NCI-H2196 (cell line): ENCODE measurements around the gene TACC2.

Experiments
- DNase-seq: peaks from one replicate; lab custom pipeline; 2025; ENCODE audit not compliant: unreplicated experiment; lab: John Stamatoyannopoulos, UW

Gene TACC2

DNA sequence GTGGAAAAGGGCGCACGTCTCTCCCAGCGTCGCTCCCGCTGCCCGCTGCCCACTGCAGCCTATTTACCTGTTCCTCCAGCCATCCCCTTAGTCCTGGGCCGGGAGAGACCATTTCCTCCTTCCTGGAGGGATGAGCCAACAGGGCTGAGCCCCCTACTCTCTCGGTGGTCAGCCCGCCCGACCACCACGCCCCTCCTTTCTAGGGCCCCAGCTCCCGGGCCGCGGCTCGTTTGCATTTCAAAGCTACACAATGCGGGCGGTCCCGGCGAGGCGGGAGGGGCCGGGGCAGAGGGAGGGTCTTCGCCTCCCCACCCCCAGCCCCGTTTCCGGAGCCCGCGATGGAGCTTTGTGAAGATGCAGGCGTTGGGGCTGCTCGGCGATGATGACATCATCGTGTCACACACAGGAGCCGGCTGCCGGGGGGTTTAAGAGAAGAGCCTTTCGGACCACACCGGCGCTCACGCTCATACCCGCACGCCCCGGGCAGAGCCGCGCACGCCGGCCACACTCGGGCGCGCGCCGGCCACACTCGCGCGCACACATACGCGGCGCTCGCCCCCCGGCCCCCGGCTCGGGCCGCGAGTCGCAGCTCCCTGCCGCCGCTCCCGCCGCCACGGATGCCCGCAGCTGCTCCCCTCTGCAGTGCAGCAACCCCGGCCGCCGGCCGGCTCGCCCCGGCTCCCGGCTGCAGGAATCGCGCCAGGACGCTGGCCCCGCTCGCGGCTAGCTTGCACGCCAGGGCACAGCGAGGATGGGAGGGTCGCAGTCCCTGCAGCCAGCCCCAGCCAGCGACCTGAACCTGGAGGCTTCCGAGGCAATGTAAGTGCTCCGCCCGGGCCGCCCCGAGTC lies 174.4 kb downstream of the TACC2 start:
- DNase-seq: no peak

DNA sequence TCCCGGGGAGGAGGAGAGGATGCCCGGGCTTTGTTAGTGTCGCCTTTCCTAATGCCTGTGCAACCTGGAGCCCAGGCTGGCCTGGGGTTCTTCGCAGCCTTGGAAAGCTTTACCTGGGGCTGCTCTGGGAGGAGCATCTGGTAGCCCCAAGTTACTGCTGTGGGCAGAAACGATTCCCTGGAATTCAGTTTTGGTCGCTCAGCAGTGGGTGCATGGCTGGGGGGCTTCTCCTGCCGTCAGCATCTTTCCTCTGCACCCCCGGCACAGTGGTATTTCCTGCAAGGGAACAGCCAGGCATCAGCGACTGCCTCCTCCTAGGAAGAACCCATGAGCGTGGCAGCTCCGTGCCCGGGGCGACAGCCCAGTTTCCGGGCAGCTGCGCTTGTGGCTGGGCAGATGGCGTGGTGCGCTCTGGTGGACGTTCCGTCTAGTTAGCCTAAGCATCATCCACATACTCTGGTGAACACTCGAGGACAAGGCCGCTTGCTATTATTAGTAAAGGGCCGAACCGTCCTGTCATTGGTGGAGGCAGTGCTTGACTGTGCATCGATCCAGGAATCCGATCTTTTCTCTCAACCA lies 175.1 kb downstream of the TACC2 start:
- peak; percentile 38 for DNase-seq

DNA sequence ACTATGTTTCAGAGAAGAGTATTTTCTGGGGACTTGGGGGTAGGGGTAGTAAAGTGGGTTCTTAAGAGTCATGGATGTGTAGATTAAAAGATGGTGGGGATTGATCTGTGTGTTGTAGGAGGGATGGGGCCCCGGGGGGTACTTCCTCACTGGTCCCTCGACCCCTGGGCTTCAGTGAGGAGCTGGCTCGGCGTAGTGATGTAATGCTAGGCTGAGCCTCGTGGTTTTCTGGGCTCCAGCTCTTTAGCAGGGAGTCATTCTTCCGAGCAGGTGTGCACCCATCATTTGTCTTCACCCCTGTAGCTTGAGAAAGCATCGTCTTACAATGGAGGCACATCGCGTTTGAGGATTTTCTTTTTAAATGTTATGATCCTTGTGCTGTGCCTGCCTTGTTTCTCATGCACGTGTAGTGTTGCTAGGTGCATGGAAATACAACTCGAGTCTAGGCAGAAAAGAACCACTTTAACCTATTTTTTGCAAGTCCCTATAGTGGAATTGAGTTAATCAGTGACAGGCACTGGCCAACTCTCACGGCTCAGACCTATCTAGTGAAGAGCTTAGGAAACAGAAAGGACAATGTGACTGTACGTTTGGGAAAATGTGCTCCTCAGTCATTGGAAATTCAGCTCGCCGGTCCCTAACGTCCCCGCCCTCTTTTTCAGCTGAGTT lies 176.0 kb downstream of the TACC2 start:
- DNase-seq: no peak

DNA sequence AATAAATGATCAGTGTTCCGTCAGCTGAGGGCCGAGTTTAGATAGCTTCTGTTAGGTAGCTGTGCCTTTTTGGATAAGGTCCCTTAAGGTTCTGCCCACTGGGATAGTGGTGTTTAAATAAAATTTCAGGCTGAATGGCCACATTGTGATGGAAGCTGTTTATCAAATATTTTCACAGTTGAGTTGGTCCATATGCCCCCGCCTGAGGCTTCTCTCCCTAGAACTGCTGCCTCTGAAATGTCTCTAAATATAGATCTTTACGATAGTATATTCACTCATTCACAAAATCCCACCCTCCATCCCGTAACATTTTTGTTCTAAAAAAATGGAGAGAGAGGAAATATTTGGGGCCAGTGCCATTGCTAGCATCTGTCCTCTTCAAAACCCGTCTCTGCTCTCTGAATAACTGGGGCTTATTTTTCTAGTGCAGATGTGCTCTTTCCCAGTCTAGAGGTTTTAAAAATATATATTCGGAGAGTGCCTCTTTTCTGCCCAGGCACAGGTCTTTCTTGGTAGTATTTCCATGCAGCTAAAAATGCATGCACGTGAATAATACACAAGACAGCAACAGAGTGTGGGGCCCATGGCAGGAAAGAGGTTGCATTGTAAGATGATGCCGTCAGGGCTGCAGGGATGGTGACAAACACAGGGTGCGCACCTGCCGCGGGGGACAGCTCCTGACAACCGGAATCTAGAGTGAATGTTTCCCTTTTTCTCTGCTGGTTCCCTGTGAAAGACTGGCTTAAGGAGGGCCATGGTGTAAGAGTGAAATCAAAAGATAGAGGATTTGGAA lies 176.7 kb downstream of the TACC2 start:
- DNase-seq: no peak

DNA sequence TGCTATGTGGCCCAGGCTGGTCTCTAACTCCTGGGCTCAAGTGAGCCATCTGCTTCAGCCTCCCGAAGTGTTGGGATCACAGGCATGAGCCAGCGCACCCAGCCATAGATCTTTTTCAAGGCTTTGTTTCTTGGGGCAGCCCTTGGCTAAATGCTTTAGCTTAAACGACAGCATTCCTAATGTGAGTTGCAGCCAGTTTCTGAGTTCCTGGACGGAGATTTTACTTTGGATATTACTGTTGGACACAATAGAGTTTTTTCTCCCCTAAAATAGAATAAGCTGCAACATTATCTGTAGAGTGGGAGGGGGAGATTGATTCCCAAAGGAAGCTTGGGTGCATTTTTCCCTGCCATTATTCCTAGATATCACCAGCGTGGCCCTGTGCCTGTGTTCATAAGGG lies 179.1 kb downstream of the TACC2 start:
- DNase-seq: no peak

DNA sequence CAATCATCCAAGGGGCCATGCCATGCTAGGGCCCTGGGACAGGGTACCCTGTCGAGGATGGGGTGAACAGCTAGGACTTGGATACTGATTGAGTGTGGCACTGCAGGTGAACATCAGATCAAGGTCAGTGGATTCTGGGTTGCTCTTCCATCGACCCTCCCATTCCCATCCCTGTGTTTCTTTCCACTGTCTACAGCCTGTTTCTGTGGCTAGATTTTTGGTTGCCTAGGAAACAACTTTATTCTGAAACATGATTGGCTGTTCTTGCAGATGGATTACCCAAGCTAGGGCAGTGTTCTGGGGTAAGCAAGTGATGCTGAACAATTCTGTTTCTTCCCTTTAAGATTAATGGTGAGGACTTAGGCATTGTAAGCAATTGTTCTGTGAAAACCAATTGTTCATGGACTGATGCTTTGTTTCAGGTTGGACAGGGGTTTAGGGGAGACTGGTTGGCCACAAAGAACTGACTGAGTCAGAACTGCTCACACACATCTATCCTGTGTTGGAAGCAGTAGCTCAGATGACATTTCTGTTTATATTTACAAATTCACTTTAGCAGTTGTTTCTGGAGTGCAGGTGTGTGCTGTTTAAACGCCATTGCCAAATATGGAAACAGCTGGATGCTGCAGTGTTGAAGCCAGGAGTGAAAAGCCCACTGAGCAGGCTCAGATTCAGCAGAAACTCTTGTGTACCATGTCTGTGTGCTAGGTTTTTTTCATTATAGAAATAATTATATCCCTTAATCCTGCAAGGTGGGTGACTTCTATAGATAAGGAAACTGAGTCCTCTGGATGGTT lies 179.8 kb downstream of the TACC2 start:
- peak; percentile 16 for DNase-seq

DNA sequence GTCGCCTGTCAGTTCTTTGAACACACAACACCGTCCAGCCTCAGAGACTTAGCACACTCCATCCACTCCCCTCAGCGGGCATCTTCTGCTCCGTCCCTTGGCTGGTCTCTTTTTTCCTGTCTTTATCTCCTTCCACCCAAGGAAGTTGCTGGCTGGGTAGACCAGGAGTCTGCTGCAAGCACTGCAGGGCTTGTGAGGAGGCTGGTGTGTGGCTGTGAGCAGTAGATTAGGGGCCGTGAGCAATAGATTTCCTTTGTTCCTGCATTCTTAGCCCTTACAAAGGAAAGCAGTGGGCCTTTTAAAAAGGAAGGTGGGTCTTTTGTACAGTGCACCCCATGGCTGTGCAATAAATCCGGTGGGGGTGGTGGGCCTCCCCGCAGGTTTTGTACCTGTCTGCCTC lies 181.8 kb downstream of the TACC2 start:
- no peak for DNase-seq

DNA sequence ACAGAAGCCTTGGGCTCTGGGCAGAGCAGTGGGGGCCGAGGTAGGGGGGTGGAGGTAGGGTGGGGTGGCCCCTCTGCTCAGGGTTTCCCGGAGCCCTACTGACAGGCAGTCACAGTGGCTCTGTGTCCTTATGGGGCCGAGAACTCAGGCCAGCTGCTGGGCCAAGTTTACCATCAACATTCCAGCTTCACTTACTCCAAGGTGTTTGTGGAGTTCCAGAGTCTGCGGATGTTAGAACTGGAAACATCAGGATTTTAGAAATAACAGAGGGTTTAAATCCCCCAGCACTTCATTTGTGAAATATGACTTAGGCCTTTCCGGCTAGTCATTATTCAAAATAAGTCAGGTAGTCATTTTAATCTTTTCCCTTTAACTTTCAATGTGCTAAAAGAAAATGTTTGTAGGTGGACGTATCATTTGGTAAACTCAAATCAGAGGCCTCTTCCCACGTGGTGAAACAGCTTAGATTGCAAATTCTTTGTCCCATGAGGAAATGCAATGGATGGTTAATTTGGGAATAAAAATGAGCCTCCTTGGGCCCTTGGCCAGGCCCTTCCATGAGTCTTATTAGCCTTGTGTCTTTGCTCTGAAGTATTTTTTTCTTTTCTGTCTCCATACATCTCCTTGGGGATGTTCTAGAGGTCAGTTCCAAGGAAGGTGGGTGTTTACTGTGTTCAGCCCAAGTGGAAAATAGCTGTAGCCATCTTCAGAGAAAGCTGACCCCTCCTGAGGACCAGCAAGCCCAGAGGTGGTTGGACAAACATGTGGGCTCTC lies 182.5 kb downstream of the TACC2 start:
- no peak for DNase-seq

DNA sequence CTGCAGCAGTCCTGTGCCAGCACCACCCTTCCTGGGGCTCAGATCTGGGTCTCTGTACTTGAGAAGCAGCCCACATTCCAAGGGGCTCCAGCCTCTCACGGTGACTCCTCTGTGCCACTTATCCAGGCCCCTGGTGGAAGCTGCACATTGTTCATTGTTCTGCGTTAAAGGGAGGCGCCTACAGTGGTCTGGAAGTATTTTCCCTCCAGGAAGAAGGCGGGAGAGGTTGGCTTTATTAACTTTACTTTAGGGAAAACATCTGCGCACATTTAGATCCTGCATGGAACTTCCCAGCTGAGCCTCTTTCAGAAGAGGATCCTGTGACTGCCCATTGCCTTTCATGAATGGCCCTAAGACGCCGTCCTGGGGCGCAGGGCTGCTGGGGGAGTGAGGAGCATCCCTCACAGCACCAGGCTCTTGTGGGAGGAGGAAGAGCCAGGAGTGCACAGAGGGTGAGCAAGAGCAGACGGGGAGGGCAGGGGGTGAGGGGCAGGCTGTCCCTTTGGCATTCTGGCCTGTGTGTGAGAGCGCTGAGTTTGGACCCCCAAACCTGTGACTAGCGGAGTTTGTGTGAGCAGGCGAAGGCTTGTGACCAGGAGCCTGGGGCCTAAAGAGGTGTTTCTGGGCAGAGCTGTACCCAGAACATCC lies 183.5 kb downstream of the TACC2 start:
- no peak for DNase-seq

DNA sequence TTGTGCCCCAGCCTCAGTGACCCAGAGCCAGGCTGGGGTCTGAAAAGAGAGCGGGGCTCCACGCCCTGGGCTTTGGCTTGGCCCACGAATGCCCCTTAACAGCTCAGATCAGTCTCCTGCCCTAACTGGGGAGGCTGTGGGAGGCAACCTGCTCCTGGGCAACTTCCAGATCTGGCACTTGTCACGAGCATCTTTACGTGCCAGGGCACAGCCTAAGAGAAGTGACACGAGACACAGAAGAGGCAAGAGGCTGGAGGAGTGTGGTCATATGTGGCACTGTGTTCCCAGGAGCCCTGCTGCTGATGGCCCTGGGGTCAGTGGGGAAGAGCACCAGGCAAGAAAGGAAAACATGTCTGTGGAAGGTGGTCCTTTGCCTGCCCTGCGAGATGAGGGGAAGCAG lies 184.4 kb downstream of the TACC2 start:
- no peak for DNase-seq

DNA sequence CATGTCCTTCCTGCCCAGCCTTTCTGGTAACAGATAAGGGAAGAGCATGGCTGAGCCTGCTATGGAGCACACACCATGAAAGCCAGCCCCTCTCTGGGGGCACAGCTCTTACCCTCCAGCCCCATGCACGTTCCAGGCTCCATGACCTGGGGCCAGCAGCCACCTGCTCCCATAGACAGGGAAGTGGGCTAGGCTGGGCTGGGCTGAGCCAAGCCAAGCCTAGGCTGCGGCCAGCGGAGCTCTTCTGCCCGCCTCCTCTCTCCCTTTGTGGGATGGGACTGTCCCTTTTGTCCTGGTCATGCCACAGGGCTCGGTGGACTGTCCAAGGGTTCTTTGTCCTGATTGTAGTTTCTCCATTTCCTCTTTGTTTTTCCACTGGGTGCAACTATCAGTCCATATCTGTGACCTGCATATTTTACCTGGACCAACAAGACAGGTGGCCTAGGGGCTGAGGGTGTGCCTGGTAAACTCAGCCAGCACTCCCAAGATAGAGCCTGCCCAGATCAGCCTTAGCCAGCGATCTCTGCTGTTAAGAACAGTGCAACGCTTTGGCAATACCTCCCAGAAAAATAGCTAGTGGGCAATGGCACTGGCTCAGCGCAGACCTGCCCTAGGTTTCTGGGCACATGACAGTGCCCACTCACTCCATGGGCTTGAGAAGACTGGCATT lies 184.9 kb downstream of the TACC2 start:
- no peak for DNase-seq

DNA sequence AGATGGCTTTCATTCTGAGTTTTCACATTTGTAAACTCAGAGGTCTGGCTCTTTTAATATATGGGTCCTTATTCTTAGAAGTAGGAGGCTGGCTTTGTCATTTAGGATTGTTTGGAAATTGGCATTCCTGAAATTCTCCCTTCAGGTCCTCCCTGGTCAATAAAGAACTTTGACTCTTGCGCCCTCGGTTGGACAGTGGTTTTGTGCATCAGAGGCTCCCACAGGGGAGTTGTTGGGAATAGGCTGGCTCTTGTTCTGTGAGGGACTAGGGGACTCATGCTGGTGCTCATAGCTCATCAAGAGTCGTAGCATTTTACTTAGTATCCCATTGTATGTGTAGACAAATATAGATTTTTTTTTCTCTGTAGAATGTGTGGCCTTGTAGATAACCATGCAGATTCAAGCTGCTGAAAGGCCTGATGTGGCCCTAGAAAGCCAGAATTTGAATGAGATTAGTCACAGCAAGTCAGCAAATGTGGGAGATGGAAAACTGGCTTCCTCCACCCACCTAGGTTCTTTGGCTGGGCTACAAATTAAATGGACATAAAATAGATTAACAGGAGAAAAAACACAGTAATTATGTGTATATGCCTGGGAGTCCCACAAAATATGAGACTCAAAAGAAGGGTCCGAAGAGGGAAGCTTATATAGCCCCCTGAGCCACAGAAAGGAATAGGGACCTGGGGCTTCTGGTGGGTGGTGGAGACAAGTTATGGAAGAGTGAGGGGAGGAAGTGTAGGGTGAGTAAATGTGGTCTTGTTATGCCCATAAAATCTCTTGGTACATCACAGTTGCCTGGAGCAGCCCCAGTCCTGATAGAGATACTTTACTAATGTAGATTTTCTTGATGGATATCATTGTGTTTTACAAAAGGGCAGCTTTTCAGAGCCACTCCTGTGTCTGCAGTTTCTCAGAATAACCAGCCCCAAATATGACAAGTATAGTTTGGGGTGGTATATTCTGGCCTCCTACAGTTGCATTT lies 187.6 kb downstream of the TACC2 start:
- DNase-seq: no peak

DNA sequence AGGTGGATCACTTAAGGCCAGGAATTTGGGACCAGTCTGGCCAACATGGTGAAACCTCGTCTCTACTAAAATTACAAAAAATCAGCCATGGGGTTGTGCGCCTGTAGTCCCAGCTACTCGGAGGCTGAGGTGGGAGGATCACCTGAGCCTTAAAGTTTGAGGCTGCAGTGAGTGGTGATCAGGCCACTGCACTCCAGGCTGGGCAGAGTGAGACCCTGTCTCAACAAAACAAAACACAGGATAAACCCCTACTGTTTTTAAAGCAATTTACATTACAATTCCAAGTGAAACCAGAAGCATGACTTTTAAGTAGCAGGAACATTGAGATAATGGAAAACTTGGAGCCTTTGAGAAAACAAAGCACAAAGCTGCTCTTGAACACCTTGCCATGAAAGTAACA lies 189.7 kb downstream of the TACC2 start:
- no peak for DNase-seq

DNA sequence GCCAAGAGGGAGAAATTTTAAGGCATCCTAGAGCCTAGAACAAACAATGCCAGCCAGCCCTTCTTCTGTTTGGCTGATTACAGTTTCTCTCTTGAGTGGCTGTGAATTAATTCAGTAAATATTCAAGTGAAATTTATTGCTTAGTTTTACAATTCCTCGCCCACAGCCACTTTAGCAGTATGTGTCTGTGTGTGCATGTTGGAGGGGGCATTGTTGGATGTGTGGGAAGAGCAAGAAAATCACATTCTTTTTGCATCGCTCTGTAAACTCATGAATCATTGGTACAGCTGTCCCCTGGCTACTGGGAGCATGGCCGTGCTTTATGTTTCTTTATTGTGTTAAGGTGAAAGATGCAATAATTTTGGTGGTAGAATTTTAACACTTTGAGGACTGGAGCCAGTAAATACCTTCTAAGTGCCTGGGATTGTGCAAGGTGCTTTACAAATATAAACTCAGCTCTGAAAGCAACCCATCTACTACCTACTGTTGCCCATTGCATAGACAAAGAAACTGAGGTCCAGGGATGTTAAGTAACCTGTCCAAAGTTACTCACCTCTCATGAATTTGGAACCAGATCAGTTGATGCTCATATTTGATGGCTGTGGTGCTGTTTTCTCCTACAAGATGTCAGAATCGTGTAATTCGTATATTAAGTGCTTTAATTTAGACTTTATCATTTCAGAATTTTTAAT lies 192.2 kb downstream of the TACC2 start:
- DNase-seq: no peak

DNA sequence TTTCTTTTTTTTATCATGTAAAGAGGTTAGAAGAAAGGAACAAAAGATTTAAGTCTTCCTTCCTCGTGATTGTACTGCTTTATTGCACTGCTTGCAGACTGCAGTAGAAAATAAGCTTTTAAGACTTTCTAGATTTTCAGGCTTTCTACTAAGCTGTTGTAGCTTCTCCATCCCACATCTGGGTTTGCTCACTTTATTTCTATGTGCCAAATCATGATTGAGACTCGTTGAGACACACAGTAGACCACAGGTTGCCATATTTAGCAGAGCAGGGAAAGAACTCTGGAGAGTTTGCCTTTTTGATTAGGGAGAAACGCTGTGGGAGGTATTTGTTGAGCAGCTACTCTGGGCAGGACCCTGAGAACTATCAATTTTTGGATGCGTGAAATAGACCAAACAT lies 192.9 kb downstream of the TACC2 start:
- DNase-seq: no peak

DNA sequence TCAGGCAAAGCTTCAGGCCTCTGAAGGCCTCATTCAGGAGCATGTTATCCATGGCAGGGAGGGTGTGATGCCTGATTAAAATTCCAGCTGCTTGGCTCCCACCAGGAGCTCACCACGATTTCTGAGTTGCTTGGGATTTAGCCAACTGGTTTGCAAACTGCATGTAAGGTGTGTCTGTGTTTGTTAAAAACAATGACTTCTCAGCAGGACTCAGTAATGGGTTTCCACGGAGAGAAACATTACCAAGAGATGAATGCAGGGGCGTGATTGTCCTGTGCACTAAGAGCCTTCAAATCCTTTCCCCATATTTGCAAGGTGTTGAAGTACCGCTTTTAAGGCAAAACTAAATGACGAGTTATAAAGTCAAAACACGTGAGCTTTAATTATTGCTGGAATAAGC lies 193.3 kb downstream of the TACC2 start:
- no peak for DNase-seq

DNA sequence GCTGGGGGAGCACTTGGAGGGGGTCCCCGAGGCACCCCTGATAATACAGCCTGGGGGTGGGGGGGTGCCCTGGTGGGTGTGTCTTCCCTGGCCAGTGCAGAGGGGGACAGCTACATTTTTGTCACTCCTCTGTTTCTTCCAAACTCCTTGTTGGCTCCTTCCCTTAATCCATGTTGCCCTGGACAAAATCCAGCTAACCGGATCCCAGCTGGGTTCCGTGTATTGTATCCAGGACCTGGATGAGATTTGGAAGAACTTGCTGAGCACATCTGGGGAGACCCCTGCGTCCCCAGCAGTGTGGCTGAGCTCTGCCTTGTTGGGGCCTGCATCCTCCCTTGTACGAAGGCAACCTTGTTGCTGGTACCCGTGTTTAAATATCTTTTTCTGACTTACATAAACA lies 195.3 kb downstream of the TACC2 start:
- no peak for DNase-seq
